NCI-H2196 (cell line): Measurements from ENCODE around the gene TTC32.
"Not testable (repeated sequence)": the region's sequence is repeated elsewhere in the genome, so short reads cannot be mapped to it uniquely, and the experiment has no call there.

Source experiments
- DNase-seq: peaks from one replicate; lab custom pipeline; 2025; ENCODE audit not compliant: unreplicated experiment; lab: John Stamatoyannopoulos, UW

The TTC32 gene

GRCh38 chr2:19899985-19900930 lies 1.5 kb downstream of the TTC32 start:
- peak; percentile 40 for DNase-seq

DNA sequence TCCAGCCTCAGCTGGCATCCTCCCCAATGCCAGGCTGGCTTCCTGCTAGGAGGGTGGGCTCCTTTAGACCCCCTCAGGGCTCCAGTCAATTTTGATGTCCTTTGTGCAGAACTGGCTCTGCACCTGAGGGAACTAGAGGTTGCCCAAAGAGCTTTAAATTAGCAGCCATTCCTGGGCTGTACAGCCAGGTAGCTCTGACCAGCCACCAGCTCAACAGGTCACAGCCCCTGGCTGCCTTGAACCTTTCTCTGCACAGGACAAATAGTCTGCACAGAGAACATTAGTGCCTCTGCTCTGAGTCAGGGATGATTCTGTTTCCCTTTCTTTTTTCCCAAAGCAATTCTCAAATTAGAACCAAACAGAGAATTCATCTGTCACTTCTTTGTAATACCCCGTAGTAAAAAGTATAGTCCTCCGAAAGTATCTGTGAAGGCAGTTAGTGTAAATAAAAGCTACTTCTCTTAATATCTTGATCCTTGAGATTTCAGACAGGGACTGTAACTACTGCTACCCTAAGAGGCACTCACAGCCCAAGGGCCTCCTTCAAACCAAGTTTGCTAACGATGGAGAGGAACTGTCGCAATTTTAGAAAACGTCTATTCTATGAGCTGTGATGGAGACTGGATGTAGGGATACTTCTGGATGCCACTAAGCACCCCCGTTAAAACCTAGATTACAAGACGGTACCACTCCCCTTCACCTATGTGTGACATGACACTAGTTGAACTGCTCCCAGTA lies 3.0 kb downstream of the TTC32 start:
- no peak for DNase-seq

DNA sequence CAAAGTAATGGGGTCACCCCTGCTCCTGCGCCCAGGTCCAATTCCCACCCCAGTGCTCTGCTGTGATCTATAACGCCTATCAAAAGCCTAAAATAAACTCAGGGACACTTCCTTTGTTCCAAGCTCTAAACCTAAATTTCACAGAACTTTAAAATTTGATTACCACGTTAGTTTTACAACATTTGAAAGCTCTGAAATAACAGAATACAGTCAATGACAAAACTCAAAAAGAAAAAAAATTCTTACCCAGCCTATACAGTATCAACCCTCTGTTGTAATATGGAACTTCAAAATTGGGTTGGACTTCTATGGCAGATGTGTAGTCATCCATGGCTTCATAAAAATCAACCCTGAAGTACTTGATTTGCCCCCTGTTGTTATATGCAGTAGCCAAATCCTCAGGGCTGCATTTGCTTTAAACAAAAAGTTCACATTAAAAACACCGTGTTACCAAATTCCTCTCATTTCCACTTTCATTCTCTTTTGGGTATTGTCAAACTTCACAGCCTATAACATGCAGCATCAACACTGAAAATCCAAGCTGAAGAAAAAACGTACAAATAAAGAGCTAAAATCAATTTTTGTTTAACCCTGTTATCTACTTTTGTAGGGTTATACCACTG lies 4.0 kb downstream of the TTC32 start:
- DNase-seq: no peak

GRCh38 chr2:19895535-19895934 lies 6.2 kb downstream of the TTC32 start:
- DNase-seq: no peak

DNA sequence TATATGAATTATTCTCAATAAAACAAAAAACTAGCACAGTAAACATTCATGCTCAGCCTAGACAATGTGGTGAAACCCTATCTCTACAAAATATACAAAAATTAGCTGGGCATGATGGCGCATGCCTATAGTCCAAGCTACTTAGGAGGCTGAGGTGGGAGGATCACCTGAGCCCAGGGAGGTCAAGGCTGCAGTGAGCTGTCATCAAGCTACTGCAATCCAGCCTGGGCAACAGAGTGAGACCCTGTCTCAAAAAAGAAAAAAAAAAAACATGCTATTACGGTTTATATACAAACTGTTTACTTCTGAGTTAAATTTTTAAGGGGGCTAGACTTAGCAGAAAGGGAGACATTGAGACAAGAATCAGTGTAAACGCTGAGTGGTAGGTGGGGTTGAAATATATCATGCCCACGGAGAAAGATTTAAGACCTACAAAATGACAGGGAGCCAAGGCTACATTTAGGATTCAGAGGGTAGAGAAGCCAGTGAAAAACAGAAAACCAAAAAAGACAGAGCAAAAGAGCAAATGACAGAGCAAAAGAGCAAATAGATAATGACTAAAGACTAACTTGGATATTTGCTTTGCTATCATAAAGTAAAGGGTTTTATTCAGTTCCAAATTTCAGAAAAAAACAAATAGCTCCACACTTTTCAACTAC lies 7.5 kb downstream of the TTC32 start:
- DNase-seq: no peak

- no peak for DNase-seq
These were observed 8.2 kb downstream of the TTC32 start for GRCh38 chr2:19893520-19894133.

DNA sequence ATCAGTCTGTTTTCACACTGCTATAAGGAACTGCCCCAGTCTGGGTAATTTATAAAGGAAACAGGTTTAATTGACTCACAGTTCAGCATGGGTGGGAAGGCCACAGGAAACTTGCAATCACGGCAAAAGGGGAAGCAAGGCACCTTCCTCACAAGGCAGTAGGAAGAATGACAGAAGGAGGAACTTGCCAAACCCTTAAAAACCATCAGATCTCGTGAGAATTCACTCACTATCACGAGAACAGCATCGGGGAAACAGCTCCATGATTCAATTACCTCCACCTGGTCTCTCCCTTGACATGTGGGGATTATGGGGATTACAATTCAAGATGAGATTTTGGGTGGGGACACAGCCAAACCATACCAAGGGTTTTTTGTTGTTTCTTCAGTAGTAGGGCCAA lies 9.8 kb downstream of the TTC32 start:
- not testable (repeated sequence) for DNase-seq

GRCh38 chr2:19890104-19890503 lies 11.7 kb downstream of the TTC32 start:
- DNase-seq: no peak

DNA sequence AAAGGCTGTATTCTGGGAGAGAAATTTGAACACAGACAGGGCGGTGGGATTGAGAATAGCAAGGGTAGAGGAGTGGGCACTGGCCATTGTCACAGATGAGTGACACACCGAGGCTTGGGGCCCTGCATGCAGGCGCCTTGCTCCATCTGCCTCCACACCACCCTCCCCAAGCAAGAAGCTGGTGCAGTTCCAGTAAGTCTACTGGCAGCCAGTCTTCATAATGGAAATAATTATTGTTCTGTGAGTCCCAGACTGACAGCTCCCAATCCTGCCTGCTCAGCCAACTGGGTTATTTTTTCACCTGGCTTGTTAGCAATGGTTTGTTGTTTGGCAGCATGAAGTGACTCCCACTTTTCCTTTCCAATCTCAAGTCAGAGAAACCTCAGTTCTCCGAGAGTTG lies 13.0 kb downstream of the TTC32 start:
- DNase-seq: no peak

GRCh38 chr2:19887510-19887909 lies 14.3 kb downstream of the TTC32 start:
- DNase-seq: no peak

DNA sequence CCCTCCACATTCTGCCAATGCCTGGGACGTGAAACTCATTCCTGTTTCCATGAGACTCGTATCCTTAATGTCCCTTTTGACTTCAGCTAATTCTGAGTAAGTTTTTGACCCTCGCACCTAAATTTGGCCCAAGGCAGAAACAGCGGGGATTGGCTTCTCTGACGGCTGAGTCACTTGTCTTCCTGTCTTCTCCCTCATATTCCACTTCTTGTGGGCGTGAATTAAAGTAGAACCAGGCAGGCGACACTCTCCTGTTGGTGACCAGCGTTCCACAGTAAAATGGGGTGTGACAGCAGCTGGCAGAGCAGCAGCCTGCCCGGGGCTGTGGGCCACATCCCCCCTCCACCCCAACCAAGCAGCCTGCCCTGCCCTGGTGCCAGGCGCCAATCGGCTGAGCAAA lies 15.5 kb downstream of the TTC32 start:
- no peak for DNase-seq

GRCh38 chr2:19885791-19886190 lies 16.0 kb downstream of the TTC32 start:
- DNase-seq: no peak

- no peak for DNase-seq
These were observed 17.6 kb downstream of the TTC32 start for GRCh38 chr2:19883971-19884720.

GRCh38 chr2:19883486-19883885 lies 18.3 kb downstream of the TTC32 start:
- no peak for DNase-seq

- DNase-seq: no peak
These were observed 19.5 kb downstream of the TTC32 start for GRCh38 chr2:19882286-19882685.

GRCh38 chr2:19881908-19882265 lies 19.9 kb downstream of the TTC32 start:
- no peak for DNase-seq

DNA sequence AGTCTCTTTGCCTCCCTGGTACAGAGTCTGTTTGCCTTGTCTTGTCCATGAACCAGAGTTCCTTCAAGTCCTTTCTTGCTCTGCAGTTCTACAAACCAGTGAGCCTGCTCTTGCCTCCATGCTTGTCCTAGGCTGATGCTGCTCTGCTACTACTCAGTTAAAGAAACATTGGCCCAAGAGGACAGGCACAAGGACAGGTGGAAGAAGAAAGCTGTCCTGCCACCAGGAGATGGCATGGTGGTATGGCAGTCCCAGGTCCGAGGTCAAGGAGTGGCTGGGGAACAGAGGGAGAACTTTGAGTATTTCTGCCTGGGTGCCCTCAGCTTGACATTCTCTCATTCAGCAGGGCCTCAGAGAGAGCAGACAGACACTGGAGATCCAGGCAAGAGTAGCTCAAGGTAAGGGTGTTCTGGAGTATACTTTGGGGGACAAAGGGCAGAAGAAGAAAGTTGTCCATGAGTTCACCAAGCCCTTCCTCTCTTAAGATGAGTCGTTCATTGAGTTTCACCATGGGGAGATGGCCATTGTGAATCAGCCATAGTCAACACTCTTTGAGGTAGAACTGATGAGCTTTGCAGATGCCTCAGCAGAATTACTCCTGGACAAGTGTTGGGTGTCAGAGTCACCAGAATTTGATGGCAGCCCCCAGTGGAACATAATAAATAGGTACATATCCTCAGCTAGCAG lies 20.4 kb downstream of the TTC32 start:
- DNase-seq: no peak

GRCh38 chr2:19880191-19880590 lies 21.6 kb downstream of the TTC32 start:
- not testable (repeated sequence) for DNase-seq

DNA sequence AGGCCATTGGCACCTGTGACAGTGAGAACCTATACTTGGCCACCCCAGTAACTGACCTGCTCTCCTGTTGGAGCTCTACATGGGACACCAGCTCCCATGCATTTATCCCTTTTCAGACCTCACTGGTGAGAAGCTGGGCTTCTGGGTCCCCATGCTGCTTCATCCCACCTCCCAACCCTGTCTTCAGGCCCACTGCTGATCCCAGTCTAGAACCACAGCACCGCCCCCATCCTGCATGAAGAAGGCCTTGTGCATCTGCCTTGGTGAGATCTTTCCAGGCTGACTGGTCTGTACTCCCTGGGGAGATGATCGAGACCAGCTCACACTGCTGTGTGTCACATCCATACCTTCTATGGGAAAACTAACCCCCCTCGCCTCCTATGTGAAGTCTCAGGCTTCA lies 22.7 kb downstream of the TTC32 start:
- DNase-seq: no peak
